HG02759 (cell line): ENCODE measurements around the gene SIK3.
"Not testable (repeated sequence)": the region's sequence is repeated elsewhere in the genome, so short reads cannot be mapped to it uniquely, and the experiment has no call there.

Experiments used
- ATAC-seq: cut with Tn5 transposase; IDR thresholded peaks from one replicate; pipeline ENCODE4 v1.9.1; 2021; ENCODE audit warnings: mild to moderate bottlenecking, moderate library complexity; ENCODE audit not compliant: unreplicated experiment

SIK3 gene

GRCh38 chr11:116804001-116804400, 294.2 kb downstream of the SIK3 start:
- no peak for ATAC-seq

- ATAC-seq, result not testable (repeated sequence)
Measured at GRCh38 chr11:116801662-116802061, 296.6 kb downstream of the SIK3 start.

GRCh38 chr11:116800610-116801009, 297.6 kb downstream of the SIK3 start:
- no peak for ATAC-seq

DNA sequence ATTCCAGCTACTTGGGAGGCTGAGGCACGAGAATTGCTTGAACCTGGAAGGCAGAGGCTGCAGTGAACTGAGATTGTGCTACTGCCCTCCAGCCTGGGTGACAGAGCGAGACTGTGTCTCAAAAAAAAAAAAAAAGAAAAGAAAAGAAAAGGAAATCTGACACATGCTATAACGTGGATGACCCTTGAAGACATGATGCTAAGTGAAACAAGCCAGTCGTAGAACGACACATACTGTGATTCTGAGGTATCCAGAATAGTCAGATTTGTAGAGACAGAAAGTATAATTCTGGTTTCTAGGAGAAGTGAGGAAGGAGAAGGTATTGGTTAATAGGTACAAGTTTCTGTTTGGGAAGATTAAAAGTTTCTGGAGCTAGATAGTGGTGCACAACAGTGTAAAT, 299.9 kb downstream of the SIK3 start:
- no peak for ATAC-seq

GRCh38 chr11:116797816-116798215, 300.4 kb downstream of the SIK3 start:
- ATAC-seq, result no peak

GRCh38 chr11:116796548-116796947, 301.7 kb downstream of the SIK3 start:
- ATAC-seq, result no peak

- ATAC-seq, result no peak
Measured at GRCh38 chr11:116794851-116795250, 303.4 kb downstream of the SIK3 start.

- ATAC-seq, result no peak
Measured at GRCh38 chr11:116793772-116794097, 304.5 kb downstream of the SIK3 start.
